OCI-M2 (cell line): ENCODE data around the gene CAMK1.
"Not testable (repeated sequence)": the region's sequence is repeated elsewhere in the genome, so short reads cannot be mapped to it uniquely, and the experiment has no call there.

Source experiments
- DNase-seq: peaks from one replicate; lab custom pipeline; 2025; ENCODE audit not compliant: unreplicated experiment; lab: John Stamatoyannopoulos, UW

The CAMK1 gene

DNA sequence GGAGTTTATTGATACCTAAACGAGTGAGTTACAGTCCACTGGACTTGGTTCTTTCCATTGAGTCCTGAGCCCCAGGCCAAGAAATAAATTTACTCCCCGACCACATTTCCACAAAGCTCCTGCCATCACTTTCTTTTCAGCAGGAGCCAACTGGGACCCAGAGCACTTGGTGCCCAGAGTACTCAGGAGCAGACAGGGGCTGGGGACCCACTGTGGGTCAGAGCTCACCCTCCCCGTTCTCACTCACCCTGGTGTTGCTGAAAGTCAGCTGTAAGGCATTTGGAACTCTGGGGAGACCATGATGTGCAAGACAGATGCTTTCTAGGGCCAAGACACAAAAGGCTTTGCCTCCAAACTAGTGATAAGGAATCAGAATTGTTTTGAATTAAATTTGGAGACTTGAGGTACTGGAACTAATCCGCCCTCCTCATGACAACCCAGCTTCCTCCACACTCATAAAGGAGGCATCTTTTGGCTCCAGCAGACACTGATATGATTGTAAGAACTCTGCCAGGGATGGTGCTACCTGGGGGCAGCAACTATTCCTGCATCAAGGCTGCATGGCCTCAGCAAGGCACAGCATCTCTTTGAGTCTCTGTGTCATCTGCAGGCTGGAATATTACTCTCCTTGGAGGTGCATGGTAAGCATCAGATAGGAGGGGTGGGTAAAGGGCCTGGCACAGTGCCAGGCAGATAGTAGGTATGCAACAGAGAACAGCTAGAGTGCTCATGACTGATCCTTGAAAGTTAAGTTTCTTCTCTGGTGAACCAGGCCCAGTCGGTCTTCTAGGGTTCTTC, 7.3 kb upstream of the CAMK1 start:
- DNase-seq: no peak

DNA sequence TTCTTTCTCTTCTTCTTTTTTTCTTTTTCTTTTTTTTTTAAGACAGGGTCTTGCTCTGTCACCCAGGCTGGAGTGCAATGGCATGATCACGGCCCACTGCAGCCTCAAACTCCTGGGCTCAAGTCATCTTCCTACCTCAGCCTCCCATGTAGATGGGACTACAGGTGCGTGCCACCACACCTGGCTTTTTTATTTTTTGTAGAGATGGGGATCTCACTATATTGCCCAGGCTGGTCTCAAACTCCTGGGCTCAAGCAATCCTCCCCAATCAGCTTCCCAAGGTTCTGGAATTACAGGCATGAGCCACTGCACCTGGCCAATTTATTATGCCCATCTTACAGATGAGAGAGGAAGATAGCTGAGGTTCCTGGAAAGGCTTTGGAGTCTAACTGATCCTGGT, 1.3 kb upstream of the CAMK1 start:
- DNase-seq: not testable (repeated sequence)

DNA sequence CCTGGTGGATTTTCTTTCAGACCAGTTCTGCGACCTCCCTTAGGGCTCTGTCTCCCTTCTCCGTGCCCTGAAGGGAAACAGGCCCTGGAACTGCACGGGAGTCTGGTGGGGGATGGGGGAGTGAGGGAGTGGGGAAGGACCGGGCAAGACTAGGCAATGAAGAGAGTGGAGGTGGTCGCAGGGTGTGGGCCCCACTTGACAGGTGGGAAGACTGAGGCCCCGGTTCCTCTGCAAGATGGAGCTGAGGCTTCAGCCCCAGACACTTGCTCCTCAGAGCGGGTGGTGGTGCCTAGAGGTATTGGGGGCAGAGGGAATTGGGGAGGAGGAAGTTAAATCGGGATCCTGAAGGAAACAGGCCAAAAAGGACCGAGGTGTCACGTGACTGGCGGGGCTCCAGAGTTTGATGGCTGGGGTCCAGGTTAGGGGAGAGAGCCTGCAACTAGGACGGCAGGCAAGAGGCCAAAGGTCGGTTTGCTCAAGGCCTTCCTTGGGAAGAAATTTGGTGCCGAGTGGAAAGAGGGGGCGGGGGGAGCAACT, 597 bp upstream of the CAMK1 start:
- no peak for DNase-seq

DNA sequence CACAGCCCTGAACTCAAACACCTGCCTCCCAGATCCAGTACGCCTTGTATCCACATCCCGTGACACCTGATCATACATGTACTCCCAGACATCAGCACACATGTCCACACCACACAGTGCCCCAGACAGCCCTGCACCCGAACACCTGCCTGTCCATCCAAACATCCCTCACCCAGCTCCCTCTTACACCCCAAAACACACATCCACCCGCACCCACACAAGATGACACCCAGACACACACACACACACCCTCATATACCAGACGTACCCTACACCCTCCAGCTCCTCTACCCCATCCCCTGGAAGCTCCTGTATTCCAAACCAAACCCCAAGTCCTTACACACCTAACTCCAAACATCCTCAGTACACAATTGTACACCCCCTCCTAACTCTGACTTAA, 735 bp downstream of the CAMK1 start:
- DNase-seq: no peak

DNA sequence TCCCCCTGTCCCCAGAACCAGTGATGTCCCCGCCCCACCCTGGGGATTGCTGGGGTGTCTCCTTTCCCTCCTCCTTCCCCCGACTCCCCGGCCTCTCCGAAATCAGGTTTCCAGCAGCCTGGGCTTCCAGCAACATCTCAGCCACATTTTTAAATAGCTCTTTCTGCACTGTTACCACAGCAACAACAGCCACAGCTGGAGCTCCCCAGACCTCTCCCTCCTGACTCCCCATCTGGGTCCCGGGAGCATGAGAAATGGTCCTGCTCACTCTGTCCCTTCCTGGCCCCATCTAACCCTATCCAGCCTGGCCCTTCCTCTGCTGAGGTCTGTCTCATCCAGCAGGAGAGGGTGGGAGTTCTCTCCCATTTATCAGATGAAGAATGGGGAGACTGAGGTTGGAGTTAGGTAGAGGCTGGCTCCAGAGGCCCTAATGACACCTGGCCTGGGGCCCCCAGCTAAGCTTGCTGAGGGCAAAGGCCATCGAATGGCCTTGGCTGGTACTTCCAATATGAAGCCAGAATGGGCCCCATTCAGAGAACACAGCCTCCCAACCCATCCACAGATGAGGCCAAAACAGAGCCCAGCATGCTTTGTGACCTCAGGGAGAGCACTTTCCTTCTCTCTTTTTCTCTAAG, 1.5 kb downstream of the CAMK1 start:
- DNase-seq: no peak

DNA sequence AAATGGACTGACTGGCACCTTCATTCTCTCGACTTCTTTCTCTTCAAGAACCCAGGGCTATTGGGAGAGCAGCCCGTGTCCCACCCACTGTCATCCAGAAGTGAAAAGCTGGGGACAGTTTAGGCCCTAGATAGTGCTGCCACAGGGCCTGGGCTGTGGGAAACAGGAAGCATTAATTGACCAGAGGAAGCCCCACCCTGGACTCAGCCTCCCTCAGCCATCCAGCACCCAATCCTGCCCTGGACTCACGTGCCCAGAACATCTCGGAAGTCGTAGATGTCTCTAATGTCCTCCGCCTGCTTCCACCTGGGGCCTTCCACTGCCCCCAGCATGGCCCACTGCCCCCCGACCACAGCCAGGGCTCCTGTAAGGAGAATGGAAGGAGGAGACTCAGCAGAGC, 2.3 kb downstream of the CAMK1 start:
- no peak for DNase-seq

DNA sequence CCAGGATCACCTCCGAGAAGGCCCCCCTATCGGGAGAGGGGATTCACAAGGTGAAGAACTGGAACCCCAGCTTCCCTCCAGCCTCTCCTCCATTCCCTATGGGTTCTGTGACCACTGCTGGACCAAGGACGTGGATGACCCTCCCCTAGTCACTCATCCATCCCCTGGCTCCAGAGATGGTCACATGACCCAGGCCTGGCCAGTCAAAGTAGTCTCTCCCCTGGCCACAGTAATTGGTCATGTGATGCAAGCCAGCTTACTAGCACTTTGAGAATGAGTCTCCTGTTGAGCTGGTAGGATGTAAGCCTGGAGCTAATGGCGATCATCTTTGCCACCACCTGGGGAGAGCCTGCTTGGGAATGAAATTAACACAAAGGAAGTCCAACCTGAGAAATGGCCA, 3.9 kb downstream of the CAMK1 start:
- no peak for DNase-seq

DNA sequence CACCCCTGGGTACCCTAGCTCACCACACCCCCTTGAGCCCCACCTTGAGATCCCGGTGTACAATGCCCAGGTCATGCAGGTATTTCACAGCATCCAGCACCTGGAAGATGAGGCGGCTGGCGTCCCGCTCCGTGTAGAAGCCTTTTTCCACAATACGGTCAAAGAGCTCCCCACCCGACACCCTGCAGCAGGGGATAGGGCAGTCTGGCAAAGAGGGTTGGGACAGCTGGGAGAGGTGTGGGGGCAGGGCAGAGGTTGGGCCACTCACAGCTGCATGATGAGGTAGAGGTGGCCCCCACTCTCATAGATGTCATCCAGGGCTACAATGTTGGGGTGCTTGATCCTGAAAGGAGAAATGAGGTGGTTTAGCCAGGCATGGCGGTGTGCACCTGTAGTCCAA, 6.9 kb downstream of the CAMK1 start:
- no peak for DNase-seq

DNA sequence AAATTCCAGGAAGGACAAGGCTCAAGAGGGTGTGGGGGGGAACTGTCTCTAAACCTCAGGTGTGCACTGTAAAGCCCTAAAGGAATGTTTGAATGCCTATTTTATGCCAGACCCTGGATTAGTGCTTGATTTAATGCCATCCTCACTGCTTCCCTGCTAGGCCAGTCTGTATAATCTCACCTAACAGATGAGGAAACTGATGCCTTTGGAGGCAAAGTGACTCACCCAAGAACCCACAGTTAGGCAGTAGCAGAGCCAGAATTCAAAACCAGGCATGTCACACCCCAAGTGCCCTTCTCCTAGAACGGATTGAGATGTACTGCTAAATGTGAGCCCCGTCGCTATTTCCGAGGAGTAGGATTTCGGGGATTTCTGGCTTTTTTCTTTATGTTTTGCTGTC, 7.8 kb downstream of the CAMK1 start:
- no peak for DNase-seq

DNA sequence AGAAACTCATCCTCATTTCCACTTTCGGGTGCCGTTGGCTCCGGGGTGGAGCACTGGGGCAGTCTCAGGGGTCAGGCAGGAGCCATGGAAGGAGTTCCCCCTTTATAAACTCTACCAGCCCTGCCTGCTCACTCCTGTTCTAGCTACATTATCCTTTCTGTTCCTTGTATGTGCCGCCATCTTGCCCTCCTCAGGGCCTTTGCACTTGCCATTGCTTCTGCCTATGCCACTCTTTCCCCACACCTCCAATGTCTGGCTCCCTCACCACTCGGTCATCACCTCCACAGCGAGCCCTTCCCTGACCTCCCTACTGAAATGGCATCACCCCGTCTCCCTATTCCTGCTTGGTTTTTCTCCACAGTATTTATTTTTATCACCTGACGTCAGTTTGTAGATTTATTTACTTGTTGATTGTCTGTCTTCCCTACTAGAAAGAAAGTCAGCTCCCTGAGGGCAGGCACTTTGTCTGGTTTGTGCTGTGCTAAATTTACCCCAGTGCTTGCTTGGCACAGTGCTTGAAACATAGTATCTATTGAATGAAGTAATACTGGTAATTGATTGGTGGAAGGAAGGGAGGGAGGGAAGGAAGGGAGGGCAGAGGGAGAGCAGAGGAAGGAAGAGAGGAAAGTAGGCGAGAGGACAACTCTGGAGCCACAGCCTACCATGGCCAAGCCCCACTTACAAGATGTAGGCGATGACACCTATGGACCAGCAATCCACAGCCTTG, 8.8 kb downstream of the CAMK1 start:
- no peak for DNase-seq

DNA sequence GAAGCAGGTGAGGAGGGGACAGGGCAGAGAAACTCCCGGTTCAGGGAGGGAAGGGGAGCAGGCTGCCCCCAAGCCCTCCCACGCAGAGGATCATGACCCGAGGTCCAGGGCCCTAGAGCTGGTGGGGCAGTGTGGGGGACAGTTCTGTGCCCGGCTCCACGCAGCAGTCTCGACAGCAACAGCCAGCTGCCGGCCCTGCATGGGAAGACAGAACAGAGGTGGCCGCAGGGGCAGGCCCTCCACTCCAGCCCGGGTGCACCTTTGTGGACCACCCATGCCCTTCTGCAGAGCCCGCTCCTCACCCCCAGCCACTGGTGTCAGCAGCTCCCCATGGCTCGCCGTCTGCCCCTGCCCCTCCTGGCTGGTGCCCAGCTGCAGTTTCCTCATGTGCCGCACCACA, 12.3 kb downstream of the CAMK1 start:
- DNase-seq: no peak

DNA sequence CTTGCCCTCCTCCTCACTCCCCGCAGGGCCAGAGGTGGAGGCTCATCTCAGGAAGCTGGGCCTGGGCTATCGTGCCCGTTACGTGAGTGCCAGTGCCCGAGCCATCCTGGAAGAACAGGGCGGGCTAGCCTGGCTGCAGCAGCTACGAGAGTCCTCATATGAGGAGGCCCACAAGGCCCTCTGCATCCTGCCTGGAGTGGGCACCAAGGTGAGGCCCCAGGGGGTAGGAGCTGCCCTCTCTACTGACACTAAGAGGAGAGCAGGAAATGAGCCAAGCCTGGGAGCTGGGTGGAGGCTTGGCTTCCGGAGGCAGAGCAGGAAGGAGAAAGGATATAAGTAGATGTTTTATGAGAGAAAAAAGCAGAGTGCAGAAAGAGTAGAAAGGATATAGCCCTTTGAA, 15.1 kb downstream of the CAMK1 start:
- DNase-seq: no peak

DNA sequence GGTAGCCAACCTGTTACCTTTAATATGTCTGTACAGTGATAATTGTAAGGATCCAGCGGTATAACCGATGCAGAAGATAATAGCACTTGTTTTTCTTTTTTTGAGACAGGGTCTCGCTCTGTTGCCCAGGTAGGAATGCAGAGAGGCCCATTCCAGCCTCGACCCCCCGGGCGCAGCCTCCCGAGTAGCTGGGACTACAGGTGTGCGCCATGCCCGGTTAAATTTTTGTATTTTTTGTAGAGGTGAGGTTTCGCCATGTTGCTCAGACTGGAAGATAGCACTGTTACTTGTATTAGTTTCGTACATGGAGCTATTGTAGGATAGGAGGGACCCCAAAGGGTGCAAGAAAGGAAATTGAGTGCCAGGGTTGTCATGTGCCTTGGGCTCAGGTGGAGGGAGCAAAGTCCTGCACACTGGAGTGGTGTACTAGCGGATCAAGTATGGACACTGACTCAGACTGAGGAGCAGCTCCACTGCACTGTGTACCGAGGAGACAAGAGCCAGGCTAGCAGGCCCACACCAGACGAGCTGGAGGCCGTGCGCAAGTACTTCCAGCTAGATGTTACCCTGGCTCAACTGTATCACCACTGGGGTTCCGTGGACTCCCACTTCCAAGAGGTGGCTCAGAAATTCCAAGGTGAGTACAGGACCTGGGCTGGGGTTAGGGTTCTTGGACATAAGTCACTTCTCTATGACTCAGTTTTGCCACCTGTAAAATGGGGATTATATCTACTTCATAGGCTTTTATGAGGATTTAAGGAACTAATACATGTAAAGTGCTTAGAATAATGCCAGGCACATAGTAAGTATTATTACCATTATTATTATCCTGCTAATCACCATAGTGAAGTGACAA, 19.0 kb downstream of the CAMK1 start:
- no peak for DNase-seq

DNA sequence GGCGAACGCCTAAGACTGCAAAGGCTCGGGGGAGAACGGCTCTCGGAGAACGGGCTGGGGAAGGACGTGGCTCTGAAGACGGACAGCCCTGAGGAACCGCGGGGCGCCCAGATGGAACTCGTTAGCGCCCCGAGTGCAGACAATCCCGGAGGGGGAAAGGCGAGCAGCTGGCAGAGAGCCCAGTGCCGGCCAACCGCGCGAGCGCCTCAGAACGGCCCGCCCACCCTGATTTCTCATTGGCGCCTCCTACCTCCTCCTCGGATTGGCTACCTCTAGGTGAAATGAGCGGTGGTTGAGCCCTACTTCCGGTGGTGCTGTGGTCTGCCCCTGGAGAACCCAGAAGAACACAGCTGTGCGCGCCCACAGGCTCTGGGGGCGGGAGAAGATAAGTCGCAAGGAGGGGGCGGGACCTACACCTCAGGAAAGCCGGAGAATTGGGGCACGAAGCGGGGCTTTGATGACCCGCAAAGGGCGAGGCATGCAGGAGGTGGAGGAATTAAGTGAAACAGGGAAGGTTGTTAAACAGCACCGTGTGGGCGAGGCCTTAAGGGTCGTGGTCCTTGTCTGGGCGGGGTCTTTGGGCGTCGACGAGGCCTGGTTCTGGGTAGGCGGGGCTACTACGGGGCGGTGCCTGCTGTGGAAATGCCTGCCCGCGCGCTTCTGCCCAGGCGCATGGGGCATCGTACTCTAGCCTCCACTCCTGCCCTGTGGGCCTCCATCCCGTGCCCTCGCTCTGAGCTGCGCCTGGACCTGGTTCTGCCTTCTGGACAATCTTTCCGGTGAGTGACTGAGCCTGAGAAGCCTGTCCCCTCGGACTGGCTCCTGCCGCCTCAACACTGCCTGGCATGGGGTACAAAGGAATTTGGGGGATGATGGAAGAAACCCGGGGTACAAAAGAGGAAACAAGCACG, 19.8 kb downstream of the CAMK1 start, which contains the start of gene OGG1:
OGG1 (plus strand) TSS at position 308 of the 911 bp plus-strand sequence; CDS start at position 643, 335 bp downstream.
- peak; percentile 81 for DNase-seq

DNA sequence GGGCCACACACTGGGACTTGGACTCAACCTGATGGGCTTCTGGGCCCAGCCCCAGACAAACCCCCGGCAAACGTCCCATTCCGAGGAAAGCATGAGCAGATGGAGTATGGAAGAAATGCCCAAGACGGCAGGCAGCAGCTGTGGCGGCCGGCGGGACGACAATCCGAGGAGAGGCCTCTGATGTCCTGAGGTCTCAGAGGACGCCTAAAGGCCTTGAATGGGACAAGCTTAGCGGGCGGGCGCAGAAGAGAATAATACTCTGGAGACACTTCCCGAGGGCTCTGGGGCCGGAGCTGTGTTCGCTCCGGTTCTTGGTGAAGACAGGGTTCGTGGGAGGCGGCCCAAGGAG, 20.5 kb downstream of the CAMK1 start:
- no peak for DNase-seq

DNA sequence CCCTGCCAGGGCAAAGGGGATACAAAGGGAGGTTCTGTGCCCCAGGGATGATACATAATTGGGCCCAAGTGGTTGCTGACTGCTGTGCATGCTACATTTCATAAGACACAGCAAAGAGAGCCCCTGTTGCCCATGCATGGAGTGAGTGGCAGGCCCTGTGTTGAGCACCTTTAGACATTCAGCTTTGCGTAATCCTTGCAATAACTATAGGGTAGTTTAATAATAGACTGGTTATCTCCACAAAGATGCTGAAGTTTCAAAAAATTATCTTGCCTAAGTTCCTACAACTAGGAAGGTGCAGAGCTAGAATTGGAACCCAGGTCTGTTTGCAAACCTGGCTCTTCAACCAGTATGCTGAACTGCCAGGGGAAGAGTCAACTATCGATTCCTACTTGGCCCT, 21.7 kb downstream of the CAMK1 start:
- no peak for DNase-seq

DNA sequence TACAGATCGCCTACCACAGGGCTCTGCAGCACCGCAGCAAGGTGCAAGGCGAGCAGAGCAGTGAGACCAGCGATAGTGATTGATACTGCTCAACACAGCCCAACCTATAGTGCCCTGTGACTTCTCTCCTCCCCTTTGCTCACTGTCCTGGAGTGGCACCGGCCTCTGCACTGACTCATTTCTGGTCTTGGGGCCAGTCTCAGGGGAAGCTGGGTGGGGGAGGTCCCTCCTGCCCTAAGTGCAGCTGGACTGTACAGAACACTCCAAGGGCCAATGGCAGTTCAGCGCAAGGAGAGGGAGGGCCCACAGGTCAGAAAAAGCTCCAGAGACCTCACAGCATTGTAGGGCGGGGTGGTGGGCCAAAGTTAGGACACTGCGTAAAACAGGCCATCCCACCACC, 22.5 kb downstream of the CAMK1 start:
- DNase-seq: no peak

DNA sequence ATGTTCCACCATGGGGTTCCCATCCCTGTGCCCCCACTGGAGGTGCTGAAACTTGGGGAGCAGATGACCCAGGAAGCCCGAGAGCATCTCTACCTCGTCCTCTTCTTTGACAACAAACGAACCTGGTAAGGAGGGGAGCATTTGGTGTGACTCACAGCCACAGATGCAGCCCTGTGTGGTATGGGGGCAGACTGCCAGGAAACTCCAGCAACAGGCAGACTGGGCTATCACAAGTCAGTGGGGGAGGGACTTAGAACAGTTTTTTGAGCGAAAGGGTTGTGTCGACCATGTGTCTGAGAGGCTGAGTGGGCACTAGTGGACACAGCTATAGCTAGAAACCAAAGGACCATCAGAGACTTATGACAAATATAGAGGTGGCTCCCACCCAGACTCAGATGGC, 23.4 kb downstream of the CAMK1 start:
- no peak for DNase-seq

DNA sequence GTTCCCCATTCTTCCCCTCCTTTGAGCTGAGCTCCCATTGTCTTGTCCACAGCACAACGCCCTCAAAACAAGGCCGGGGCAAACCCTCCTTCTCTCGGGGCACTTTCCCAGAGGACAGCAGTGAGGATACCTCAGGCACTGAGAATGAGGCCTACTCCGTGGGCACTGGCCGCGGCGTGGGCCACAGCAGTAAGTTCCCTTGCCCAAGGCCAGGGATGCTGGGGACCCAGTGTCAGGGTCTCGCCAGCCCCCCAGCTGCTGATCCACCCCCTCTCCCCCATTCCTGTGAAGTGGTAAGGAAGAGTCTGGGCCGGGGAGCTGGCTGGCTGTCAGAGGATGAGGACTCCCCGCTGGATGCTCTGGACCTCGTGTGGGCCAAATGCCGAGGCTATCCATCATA, 24.2 kb downstream of the CAMK1 start:
- DNase-seq: no peak

DNA sequence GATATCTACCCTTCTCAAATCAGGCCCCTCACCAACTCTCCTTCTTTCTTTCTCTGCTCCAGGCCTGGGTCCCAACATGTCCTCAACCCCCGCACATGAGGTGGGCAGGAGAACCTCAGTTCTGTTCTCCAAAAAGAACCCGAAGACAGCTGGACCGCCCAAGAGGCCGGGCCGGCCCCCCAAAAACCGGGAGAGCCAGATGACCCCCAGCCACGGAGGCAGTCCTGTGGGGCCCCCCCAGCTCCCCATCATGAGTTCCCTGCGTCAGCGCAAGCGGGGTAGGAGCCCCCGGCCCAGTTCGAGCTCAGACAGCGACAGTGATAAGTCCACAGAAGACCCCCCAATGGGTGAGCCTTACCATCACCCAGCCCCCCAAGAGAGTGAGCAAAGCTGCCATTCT, 25.6 kb downstream of the CAMK1 start:
- DNase-seq: no peak
